HCT116 (cell line): ENCODE data around the gene EIF3A. TPM values are rescaled to one million over a fixed set of nuclear protein-coding genes. Genes with fewer than 3 reads are reported as not detected.

Experiments
- ATAC-seq: fragments of 200-7000 bp; cut with Tn5 transposase; 2 replicates; pipeline ENCODE4 v1.9.1; 2020; ENCODE audit warnings: mild to moderate bottlenecking, moderate library complexity
- BruUV-seq: library from RNA; stranded (reverse); fragments of 400-500 nt; replicated peaks from 2 replicates; lab custom pipeline; 2021; lab: Mats Ljungman, UMichigan
- CTCF ChIA-PET: fragments of 300-600 bp; sonication (Branson Sonifier 250); formaldehyde crosslinking; loops from one replicate; lab custom pipeline; 2021; ENCODE audit warnings: antibody characterized with exemption; lab: Charles Lee
- POLR2A ChIA-PET: fragments of 300-600, 350-600 bp; sonication (Branson Sonifier 250); formaldehyde crosslinking; loops from one replicate; lab custom pipeline; 2021; ENCODE audit warnings: antibody characterized with exemption; lab: Charles Lee
- RAD21 ChIA-PET, 2 experiments: fragments of 300-600 bp; sonication (Branson Sonifier 250); formaldehyde crosslinking; loops; one replicate each; lab custom pipeline; 2023; ENCODE audit warnings: low total read pairs in 2 of 2; ENCODE audit not compliant: uncharacterized antibody in 2 of 2, unreplicated experiment in 2 of 2, low non-redundant PET in 1 of 2; lab: Charles Lee
- DNase-seq: peaks from one replicate; pipeline ENCODE4 v3.0.0-alpha.2; 2010; ENCODE audit warnings: low read depth, low spot score
- H2AFZ ChIP-seq: fragments of 200-600 bp; shearing (Covaris generic), sonication (generic); 2 replicates; pipeline ENCODE4 v1.6.1; 2017; ENCODE audit warnings: low read depth, mixed run types, mixed read lengths, antibody characterized with exemption, low read length; ENCODE audit not compliant: poor library complexity, severe bottlenecking
- H3K27ac ChIP-seq: 2 replicates; pipeline ENCODE4 v1.5.1; 2012; ENCODE audit warnings: low read depth, low read length
- H3K27me3 ChIP-seq: fragments of 200-600 bp; sonication (generic); 2 replicates; pipeline ENCODE4 v1.6.1; 2016; ENCODE audit warnings: mixed run types, low read length, mixed read lengths; ENCODE audit not compliant: insufficient read depth
- H3K36me3 ChIP-seq, 2 experiments: fragments of 200-500 bp in 1 of 2; fragments of 200-600 bp in 1 of 2; sonication (Bioruptor generic) in 1 of 2; sonication (generic) in 1 of 2; 2 replicates each; pipeline versions ENCODE4 v1.5.1 to v1.6.1; 2014 to 2016; ENCODE audit warnings: low read length in 2 of 2, inconsistent platforms in 1 of 2, mixed read lengths in 1 of 2, mixed run types in 1 of 2; ENCODE audit not compliant: insufficient read depth in 2 of 2, control insufficient read depth in 1 of 2
- H3K4me1 ChIP-seq, 2 experiments: fragments of 200-600 bp in 1 of 2; sonication (generic) in 1 of 2; 2 replicates each; pipeline versions ENCODE4 v1.5.1 to v1.6.1; 2012 to 2017; ENCODE audit warnings: low read length in 2 of 2, inconsistent platforms in 1 of 2, mild to moderate bottlenecking in 1 of 2, mixed read lengths in 1 of 2, mixed run types in 1 of 2, moderate library complexity in 1 of 2; ENCODE audit not compliant: insufficient read depth in 2 of 2, control insufficient read depth in 1 of 2
- H3K4me2 ChIP-seq: fragments of 200-600 bp; sonication (generic); 2 replicates; pipeline ENCODE4 v1.6.1; 2017; ENCODE audit warnings: mixed run types, low read length, mixed read lengths
- H3K4me3 ChIP-seq, 2 experiments: fragments of 200-600 bp in 1 of 2; sonication (generic) in 1 of 2; replicated peaks in 1 of 2; 2 replicates each; pipeline ENCODE4 v1.5.1; 2011 to 2016; ENCODE audit warnings: low read length in 2 of 2, control low read depth in 1 of 2, low read depth in 1 of 2, mild to moderate bottlenecking in 1 of 2, mixed read lengths in 1 of 2, mixed run types in 1 of 2
- H3K79me2 ChIP-seq: fragments of 200-600 bp; sonication (generic); 2 replicates; pipeline ENCODE4 v1.6.1; 2017; ENCODE audit warnings: mild to moderate bottlenecking, mixed run types, low read length, moderate library complexity, mixed read lengths; ENCODE audit not compliant: insufficient read depth
- H3K9ac ChIP-seq: fragments of 200-600 bp; sonication (generic); 2 replicates; pipeline ENCODE4 v1.6.1; 2016; ENCODE audit warnings: low read length, mixed read lengths
- H3K9me2 ChIP-seq: fragments of 200-600 bp; sonication (generic), shearing (Covaris generic); 2 replicates; pipeline ENCODE4 v1.6.1; 2017; ENCODE audit warnings: mixed run types, mild to moderate bottlenecking, moderate library complexity; ENCODE audit not compliant: insufficient read depth
- H3K9me3 ChIP-seq, 2 experiments: fragments of 200-500 bp in 1 of 2; fragments of 200-600 bp in 1 of 2; sonication (Bioruptor generic) in 1 of 2; sonication (generic) in 1 of 2; 2 replicates each; pipeline ENCODE4 v1.6.1; 2014 to 2017; ENCODE audit warnings: low read length in 2 of 2, mixed read lengths in 2 of 2, inconsistent platforms in 1 of 2, low read depth in 1 of 2, mild to moderate bottlenecking in 1 of 2, mixed run types in 1 of 2, moderate library complexity in 1 of 2; ENCODE audit not compliant: control insufficient read depth in 1 of 2, insufficient read depth in 1 of 2
- H4K20me1 ChIP-seq: fragments of 200-600 bp; sonication (generic), shearing (Covaris generic); 2 replicates; pipeline ENCODE4 v1.6.1; 2017; ENCODE audit warnings: mixed run types, mild to moderate bottlenecking, moderate library complexity; ENCODE audit not compliant: insufficient read depth
- CEBPB ChIP-seq: IDR thresholded peaks from 2 replicates; pipeline ENCODE4 v1.6.1; 2012; ENCODE audit warnings: low read depth
- EGR1 ChIP-seq: IDR thresholded peaks from 2 replicates; pipeline ENCODE4 v1.6.1; 2012; ENCODE audit warnings: low read depth
- EZH2 ChIP-seq: fragments of 200-600 bp; sonication (generic); IDR thresholded peaks from 2 replicates; pipeline ENCODE4 v1.6.1; 2017; ENCODE audit warnings: antibody characterized with exemption, mixed run types
- EZH2phosphoT487 ChIP-seq: fragments of 200-600 bp; IDR thresholded peaks from 2 replicates; pipeline ENCODE4 v1.6.1; 2018; ENCODE audit warnings: antibody characterized with exemption, borderline replicate concordance
- FOSL1 ChIP-seq: IDR thresholded peaks from 2 replicates; pipeline ENCODE4 v1.6.1; 2012; ENCODE audit warnings: low read depth
- JUND ChIP-seq: IDR thresholded peaks from 2 replicates; pipeline ENCODE4 v1.6.1; 2012
- POLR2A ChIP-seq: IDR thresholded peaks from 2 replicates; pipeline ENCODE4 v1.7.0; 2011; ENCODE audit warnings: borderline replicate concordance; ENCODE audit not compliant: insufficient read depth, insufficient read length; ENCODE audit errors: extremely low read depth
- POLR2AphosphoS5 ChIP-seq: IDR thresholded peaks from 2 replicates; pipeline ENCODE4 v1.6.1; 2011; ENCODE audit warnings: mild to moderate bottlenecking, low read depth, low read length, moderate library complexity
- RAD21 ChIP-seq: IDR thresholded peaks from 2 replicates; pipeline ENCODE4 v1.6.1; 2012; ENCODE audit warnings: low read depth, mild to moderate bottlenecking
- SIN3A ChIP-seq: IDR thresholded peaks from 2 replicates; pipeline ENCODE4 v1.6.1; 2012; ENCODE audit warnings: low read depth
- SP1 ChIP-seq: IDR thresholded peaks from 2 replicates; pipeline ENCODE4 v1.6.1; 2012; ENCODE audit warnings: low read depth
- SRF ChIP-seq: IDR thresholded peaks from 2 replicates; pipeline ENCODE4 v1.6.1; 2012; ENCODE audit warnings: low read depth
- TCF7L2 ChIP-seq: IDR thresholded peaks from 2 replicates; pipeline ENCODE4 v1.7.0; 2011; ENCODE audit warnings: borderline replicate concordance, inconsistent platforms; ENCODE audit not compliant: insufficient read depth, insufficient read length; ENCODE audit errors: extremely low read depth
- YY1 ChIP-seq: IDR thresholded peaks from 2 replicates; pipeline ENCODE4 v1.6.1; 2011; ENCODE audit warnings: low read length, low read depth, moderate library complexity, mild to moderate bottlenecking; ENCODE audit not compliant: insufficient replicate concordance; ENCODE audit errors: extremely low read depth
- ZNF274 ChIP-seq: fragments of 200-500 bp; sonication (Bioruptor generic); IDR thresholded peaks from 2 replicates; pipeline ENCODE4 v1.6.1; 2014; ENCODE audit warnings: mild to moderate bottlenecking, low read depth, low read length, inconsistent platforms
- intact Hi-C: fragments of 100-400 bp; cut with micrococcal nuclease; formaldehyde crosslinking; loops from 2 replicates; pipeline ENCODE4 v1.10.0; 2022
- total RNA-seq: library from RNA; stranded (reverse); gene quantifications from one replicate; pipeline ENCODE4 v1.2.1, GENCODE V29; 2021; ENCODE audit not compliant: unreplicated experiment
- TF ChIP-seq, protein P1 (sequence below): IDR thresholded peaks from 2 replicates; pipeline ENCODE4 v1.6.1; 2011; ENCODE audit warnings: mild to moderate bottlenecking, low read length, moderate library complexity; ENCODE audit not compliant: insufficient replicate concordance; ENCODE audit errors: extremely low read depth
- TF ChIP-seq, protein P2 (sequence below), 3 experiments: fragments of 200-600 bp in 1 of 3; sonication (generic) in 1 of 3; IDR thresholded peaks in 2 of 3; conservative IDR thresholded peaks in 1 of 3; 2 replicates each; pipeline ENCODE4 v1.5.1; 2012 to 2017; ENCODE audit warnings: low read depth in 2 of 3, low read length in 2 of 3, antibody characterized with exemption in 1 of 3, borderline replicate concordance in 1 of 3, control low read depth in 1 of 3, mild to moderate bottlenecking in 1 of 3, mixed read lengths in 1 of 3, mixed run types in 1 of 3, moderate library complexity in 1 of 3; ENCODE audit not compliant: insufficient read depth in 1 of 3
- TF ChIP-seq, protein P3 (sequence below): IDR thresholded peaks from 2 replicates; pipeline ENCODE4 v1.6.1; 2012
- TF ChIP-seq, protein P4 (sequence below): IDR thresholded peaks from 2 replicates; pipeline ENCODE4 v1.6.1; 2012; ENCODE audit warnings: low read depth
- TF ChIP-seq, protein P5 (sequence below): IDR thresholded peaks from 2 replicates; pipeline ENCODE4 v1.6.1; 2012

EIF3A gene
- total RNA-seq, 1 experiment from 2014 or later = 271 TPM

DNA sequence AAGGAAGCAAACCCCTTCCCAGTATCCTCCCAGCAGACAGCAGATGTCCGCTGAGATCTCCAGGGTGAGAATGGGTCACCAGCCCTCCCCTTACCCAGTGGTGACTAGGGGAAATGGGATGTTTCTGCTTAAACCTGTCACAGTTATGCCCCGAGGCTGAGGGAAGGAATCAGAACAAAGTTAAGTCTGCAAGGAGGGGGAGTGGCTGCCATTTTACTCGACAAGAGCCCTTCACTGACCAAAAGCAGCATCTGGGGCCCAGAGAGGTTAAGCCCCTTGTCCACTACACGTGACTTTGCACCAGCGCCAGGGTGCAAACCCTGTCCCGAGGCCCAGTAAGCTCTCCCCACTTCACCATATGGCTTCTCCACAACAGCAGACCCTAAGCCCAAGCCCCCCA is 55.7 kb downstream of the EIF3A start:
- no peaks in the 10 kb centered on the region for H3K36me3 ChIP-seq
- TF ChIP-seq, protein P1, sequence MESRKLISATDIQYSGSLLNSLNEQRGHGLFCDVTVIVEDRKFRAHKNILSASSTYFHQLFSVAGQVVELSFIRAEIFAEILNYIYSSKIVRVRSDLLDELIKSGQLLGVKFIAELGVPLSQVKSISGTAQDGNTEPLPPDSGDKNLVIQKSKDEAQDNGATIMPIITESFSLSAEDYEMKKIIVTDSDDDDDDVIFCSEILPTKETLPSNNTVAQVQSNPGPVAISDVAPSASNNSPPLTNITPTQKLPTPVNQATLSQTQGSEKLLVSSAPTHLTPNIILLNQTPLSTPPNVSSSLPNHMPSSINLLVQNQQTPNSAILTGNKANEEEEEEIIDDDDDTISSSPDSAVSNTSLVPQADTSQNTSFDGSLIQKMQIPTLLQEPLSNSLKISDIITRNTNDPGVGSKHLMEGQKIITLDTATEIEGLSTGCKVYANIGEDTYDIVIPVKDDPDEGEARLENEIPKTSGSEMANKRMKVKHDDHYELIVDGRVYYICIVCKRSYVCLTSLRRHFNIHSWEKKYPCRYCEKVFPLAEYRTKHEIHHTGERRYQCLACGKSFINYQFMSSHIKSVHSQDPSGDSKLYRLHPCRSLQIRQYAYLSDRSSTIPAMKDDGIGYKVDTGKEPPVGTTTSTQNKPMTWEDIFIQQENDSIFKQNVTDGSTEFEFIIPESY = no peak
- TF ChIP-seq SP1 (no peak), TCF7L2 (no peak), SIN3A (no peak), POLR2A (no peak), EZH2 (no peak), YY1 (no peak), ZNF274 (no peak), SRF (no peak), RAD21 (no peak), JUND (no peak), EGR1 (no peak), FOSL1 (no peak), POLR2AphosphoS5 (no peak), CEBPB (no peak), EZH2phosphoT487 (no peak)
- TF ChIP-seq, protein P2, sequence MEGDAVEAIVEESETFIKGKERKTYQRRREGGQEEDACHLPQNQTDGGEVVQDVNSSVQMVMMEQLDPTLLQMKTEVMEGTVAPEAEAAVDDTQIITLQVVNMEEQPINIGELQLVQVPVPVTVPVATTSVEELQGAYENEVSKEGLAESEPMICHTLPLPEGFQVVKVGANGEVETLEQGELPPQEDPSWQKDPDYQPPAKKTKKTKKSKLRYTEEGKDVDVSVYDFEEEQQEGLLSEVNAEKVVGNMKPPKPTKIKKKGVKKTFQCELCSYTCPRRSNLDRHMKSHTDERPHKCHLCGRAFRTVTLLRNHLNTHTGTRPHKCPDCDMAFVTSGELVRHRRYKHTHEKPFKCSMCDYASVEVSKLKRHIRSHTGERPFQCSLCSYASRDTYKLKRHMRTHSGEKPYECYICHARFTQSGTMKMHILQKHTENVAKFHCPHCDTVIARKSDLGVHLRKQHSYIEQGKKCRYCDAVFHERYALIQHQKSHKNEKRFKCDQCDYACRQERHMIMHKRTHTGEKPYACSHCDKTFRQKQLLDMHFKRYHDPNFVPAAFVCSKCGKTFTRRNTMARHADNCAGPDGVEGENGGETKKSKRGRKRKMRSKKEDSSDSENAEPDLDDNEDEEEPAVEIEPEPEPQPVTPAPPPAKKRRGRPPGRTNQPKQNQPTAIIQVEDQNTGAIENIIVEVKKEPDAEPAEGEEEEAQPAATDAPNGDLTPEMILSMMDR (IDR thresholded peaks at IDR 0.05 in 2 of 3, conservative IDR thresholded peaks at IDR 0.05 in 1 of 3; ENCODE audit: borderline replicate concordance in 1 of 3, insufficient read depth in 1 of 3, low read depth in 2 of 3, low read length in 2 of 3) = no peak
- TF ChIP-seq, protein P3, sequence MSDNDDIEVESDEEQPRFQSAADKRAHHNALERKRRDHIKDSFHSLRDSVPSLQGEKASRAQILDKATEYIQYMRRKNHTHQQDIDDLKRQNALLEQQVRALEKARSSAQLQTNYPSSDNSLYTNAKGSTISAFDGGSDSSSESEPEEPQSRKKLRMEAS = no peak
- TF ChIP-seq, protein P4, sequence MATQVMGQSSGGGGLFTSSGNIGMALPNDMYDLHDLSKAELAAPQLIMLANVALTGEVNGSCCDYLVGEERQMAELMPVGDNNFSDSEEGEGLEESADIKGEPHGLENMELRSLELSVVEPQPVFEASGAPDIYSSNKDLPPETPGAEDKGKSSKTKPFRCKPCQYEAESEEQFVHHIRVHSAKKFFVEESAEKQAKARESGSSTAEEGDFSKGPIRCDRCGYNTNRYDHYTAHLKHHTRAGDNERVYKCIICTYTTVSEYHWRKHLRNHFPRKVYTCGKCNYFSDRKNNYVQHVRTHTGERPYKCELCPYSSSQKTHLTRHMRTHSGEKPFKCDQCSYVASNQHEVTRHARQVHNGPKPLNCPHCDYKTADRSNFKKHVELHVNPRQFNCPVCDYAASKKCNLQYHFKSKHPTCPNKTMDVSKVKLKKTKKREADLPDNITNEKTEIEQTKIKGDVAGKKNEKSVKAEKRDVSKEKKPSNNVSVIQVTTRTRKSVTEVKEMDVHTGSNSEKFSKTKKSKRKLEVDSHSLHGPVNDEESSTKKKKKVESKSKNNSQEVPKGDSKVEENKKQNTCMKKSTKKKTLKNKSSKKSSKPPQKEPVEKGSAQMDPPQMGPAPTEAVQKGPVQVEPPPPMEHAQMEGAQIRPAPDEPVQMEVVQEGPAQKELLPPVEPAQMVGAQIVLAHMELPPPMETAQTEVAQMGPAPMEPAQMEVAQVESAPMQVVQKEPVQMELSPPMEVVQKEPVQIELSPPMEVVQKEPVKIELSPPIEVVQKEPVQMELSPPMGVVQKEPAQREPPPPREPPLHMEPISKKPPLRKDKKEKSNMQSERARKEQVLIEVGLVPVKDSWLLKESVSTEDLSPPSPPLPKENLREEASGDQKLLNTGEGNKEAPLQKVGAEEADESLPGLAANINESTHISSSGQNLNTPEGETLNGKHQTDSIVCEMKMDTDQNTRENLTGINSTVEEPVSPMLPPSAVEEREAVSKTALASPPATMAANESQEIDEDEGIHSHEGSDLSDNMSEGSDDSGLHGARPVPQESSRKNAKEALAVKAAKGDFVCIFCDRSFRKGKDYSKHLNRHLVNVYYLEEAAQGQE = no peak
- TF ChIP-seq, protein P5, sequence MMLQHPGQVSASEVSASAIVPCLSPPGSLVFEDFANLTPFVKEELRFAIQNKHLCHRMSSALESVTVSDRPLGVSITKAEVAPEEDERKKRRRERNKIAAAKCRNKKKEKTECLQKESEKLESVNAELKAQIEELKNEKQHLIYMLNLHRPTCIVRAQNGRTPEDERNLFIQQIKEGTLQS = no peak
- H3K9ac ChIP-seq = no peak overlapping the region
- no peaks in the 10 kb centered on the region for H3K9me3 ChIP-seq
- H3K4me1 ChIP-seq = peaks cover 37 to 65% of the 10 kb centered on the region in 2 experiments
- H3K79me2 ChIP-seq = no peaks in the 10 kb centered on the region
- ChIA-PET RAD21 (no interaction called here), CTCF (no interaction called here), POLR2A (no interaction called here)
- no peak overlapping the region for H3K4me3 ChIP-seq
- no peak for DNase-seq
- H3K27me3 ChIP-seq = no peaks in the 10 kb centered on the region
- H3K4me2 ChIP-seq = peak overlapping the region; percentile 42
- intact Hi-C loops = loop anchor here (5.0 kb wide), 1 partner anchor 458 kb away; no protein-coding TSS in a partner anchor
- no peak for ATAC-seq
- no peaks in the 10 kb centered on the region for H4K20me1 ChIP-seq
- no peak overlapping the region for H2AFZ ChIP-seq
- H3K27ac ChIP-seq = no peak overlapping the region
- no TSS peak for BruUV-seq
- no peaks in the 10 kb centered on the region for H3K9me2 ChIP-seq
